NCI-H187 treated with DMSO at 0.1 percent for 48 hours (cell line): ENCODE data around the gene COL4A2.

Experiments used
- DNase-seq: peaks from one replicate; lab custom pipeline; 2025; lab: John Stamatoyannopoulos, UW

Gene COL4A2

GRCh38 chr13:110306960-110307766 lies at the start of gene COL4A2, which contains the start of gene COL4A1:
COL4A2 (plus strand) TSS chr13:110307284; CDS start chr13:110307904, 620 bp downstream.
COL4A1 (minus strand) TSS chr13:110307157; CDS start chr13:110307027, 130 bp downstream.
- DNase-seq = no peak

GRCh38 chr13:110257408-110257807 lies 49.7 kb upstream of the COL4A2 start:
- DNase-seq = no peak

- DNase-seq = no peak
These were observed 48.0 kb upstream of the COL4A2 start for GRCh38 chr13:110258876-110259631.

- DNase-seq = no peak
These were observed 47.4 kb upstream of the COL4A2 start for GRCh38 chr13:110259651-110260050.

GRCh38 chr13:110261166-110262081 lies 45.7 kb upstream of the COL4A2 start:
- DNase-seq = no peak

GRCh38 chr13:110262082-110262436 lies 45.0 kb upstream of the COL4A2 start:
- no peak for DNase-seq

- no peak for DNase-seq
These were observed 44.4 kb upstream of the COL4A2 start for GRCh38 chr13:110262508-110263291.

GRCh38 chr13:110263404-110263803 lies 43.7 kb upstream of the COL4A2 start:
- DNase-seq = no peak

GRCh38 chr13:110263888-110264287 lies 43.2 kb upstream of the COL4A2 start:
- DNase-seq = no peak

GRCh38 chr13:110264685-110265275 lies 42.3 kb upstream of the COL4A2 start:
- no peak for DNase-seq

- no peak for DNase-seq
These were observed 41.8 kb upstream of the COL4A2 start for GRCh38 chr13:110265341-110265681.

GRCh38 chr13:110265682-110266430 lies 41.2 kb upstream of the COL4A2 start:
- no peak for DNase-seq

- DNase-seq = no peak
These were observed 40.7 kb upstream of the COL4A2 start for GRCh38 chr13:110266431-110266809.

- no peak for DNase-seq
These were observed 40.1 kb upstream of the COL4A2 start for GRCh38 chr13:110266983-110267382.

- DNase-seq = no peak
These were observed 39.0 kb upstream of the COL4A2 start for GRCh38 chr13:110268061-110268460.

- no peak for DNase-seq
These were observed 38.4 kb upstream of the COL4A2 start for GRCh38 chr13:110268576-110269185.

- DNase-seq = no peak
These were observed 37.4 kb upstream of the COL4A2 start for GRCh38 chr13:110269509-110270185.

GRCh38 chr13:110270507-110270906 lies 36.6 kb upstream of the COL4A2 start:
- no peak for DNase-seq

GRCh38 chr13:110271313-110271712 lies 35.8 kb upstream of the COL4A2 start:
- no peak for DNase-seq
